Measurements from ENCODE around the gene RAPGEF6. TPM values are rescaled to one million over a fixed set of nuclear protein-coding genes. Genes with fewer than 3 reads are reported as not detected.
"Not testable (repeated sequence)": the region's sequence is repeated elsewhere in the genome, so short reads cannot be mapped to it uniquely, and the experiment has no call there.

The RAPGEF6 gene, protein sequence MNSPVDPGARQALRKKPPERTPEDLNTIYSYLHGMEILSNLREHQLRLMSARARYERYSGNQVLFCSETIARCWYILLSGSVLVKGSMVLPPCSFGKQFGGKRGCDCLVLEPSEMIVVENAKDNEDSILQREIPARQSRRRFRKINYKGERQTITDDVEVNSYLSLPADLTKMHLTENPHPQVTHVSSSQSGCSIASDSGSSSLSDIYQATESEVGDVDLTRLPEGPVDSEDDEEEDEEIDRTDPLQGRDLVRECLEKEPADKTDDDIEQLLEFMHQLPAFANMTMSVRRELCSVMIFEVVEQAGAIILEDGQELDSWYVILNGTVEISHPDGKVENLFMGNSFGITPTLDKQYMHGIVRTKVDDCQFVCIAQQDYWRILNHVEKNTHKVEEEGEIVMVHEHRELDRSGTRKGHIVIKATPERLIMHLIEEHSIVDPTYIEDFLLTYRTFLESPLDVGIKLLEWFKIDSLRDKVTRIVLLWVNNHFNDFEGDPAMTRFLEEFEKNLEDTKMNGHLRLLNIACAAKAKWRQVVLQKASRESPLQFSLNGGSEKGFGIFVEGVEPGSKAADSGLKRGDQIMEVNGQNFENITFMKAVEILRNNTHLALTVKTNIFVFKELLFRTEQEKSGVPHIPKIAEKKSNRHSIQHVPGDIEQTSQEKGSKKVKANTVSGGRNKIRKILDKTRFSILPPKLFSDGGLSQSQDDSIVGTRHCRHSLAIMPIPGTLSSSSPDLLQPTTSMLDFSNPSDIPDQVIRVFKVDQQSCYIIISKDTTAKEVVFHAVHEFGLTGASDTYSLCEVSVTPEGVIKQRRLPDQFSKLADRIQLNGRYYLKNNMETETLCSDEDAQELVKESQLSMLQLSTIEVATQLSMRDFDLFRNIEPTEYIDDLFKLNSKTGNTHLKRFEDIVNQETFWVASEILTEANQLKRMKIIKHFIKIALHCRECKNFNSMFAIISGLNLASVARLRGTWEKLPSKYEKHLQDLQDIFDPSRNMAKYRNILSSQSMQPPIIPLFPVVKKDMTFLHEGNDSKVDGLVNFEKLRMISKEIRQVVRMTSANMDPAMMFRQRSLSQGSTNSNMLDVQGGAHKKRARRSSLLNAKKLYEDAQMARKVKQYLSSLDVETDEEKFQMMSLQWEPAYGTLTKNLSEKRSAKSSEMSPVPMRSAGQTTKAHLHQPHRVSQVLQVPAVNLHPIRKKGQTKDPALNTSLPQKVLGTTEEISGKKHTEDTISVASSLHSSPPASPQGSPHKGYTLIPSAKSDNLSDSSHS (N-terminal part only)
- total RNA-seq, result 15.9 TPM

DNA sequence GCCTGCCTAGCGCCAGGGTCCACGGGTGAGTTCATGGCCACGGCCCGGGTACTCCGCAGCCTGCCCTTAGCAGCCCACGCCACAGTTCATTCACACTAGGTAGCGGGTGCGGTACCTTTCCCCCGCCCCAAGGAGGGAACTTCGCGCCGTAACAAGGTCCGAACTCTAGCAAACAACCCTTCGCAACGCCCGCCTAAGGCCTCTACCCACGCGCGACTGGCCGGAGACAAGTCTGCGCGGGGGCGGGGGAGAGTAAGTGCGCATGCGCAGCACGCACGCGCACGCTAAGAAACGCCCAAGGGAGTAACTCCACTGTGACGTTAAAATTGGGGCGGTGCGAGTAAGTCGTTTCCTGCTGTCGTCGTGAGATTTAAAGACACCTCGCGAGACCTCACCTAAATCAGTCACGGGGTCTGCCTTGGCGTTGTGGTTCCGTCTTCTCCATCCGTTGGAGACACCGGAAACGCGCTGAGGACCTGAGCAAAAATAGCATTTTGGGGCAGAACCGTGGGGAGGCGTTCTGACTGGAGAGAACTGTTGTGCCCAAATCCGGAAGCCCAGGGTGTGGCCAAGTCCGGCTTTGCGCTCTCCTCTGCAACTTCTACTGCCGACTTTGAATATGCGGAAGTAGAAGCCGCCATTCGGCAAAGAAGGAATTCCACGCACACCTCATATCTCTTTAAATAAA lies at the start of gene RAPGEF6:
Gene RAPGEF6 (minus strand): TSS at position 234 of the 688 bp plus-strand sequence. CDS start 199 bp downstream, at position 35.
- peak; percentile 96 to 100 (median 100) for DNase-seq (ENCODE audit: low read depth in 2 of 3, low spot score in 2 of 3)

DNA sequence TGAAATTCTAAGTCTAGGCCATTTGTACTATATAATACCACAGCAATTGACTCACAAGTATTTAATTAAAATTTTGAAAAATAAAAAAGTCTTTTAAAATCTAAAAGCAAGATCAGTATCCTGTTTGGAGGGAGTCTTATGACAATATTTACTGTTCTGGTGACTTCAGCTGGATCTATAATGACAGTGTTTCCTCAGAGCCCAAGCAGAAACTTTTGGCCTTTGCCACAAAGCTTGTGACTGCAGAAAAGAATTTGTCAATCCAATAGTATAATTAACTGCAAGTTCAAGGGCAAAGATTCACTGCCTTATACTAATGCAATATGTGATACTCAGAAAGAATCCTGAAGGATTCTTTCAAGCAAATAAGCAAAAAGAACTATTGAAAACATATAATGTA lies 49.6 kb upstream of the RAPGEF6 start:
- DNase-seq (ENCODE audit: low read depth in 2 of 3, low spot score in 2 of 3), result no peak

DNA sequence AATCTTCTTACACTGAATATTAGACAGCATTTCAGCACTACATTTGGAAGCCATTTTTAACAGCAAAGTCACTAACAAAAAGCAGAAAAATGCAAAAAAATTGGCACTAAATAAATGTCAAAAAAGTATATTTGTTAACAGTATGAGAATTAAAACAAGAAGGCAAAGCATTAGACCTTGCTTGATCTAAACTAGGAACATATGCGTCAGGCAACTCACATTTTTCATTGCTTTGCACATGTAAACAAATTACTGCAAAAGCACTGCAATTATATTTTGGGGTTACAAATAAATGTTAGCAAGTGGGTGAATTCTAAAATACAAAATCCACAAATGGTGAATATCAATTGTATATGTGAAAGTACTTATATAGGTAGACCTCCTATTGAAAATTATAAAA lies 49.0 kb upstream of the RAPGEF6 start:
- DNase-seq (ENCODE audit: low read depth in 2 of 3, low spot score in 2 of 3), result no peak

DNA sequence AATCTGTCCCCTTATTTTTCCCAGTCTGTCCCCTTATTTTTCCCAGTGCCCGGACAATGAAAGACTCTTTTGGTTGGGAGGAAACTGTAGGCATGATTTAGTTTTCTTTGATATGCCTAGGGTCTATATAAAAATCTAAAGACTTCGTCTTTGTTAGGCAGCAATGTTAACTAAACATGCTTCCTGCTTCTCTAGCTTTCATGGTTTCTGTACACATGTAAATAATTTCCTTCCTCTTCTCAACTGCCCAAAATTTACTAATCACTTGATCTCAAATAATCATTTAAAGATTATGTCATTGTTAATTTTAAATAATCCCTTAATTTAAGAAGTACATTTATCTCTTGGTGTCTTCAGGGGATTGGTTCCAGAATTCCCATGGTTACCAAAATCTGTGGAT lies 47.8 kb upstream of the RAPGEF6 start:
- DNase-seq (ENCODE audit: low read depth in 2 of 3, low spot score in 2 of 3), result peak in 1 of 3 donors; percentile 17

DNA sequence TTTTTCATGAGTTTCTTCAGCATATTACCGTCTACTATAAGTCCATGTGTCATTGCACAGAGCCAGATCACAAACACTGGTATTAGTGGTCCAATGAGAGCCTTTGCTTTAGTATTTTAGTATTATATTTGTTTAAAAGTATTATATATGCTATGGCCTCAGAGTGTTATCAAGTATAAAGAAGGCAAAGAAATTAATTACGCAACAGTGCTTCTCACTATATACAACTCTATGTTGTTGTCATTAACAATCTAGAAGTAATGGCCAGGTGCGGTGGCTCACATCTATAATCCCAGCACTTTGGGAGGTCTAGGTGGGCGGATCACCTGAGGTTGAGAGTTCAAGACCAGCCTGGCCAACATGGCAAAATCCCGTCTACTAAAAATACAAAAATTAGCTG lies 47.1 kb upstream of the RAPGEF6 start:
- DNase-seq (ENCODE audit: low read depth in 2 of 3, low spot score in 2 of 3), result no peak

DNA sequence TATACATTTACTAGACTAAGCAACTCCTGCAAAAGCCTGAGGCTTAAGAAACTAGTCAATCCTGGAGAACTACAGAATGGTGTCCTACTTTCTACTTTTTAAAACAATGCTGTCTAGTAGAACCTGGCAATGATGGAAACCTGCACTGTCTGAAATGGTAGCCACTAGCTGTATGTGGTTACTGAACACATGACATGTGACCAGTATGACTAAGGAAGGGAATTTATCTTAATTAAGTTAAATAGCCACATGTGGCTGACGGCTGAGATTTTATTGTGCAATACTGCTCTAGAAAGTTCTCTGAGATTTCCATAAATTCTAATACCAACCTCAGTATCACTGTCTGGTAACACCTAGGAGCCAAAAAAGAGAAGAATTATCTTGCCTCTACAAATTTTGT lies 44.9 kb upstream of the RAPGEF6 start:
- no peak for DNase-seq (ENCODE audit: low read depth in 2 of 3, low spot score in 2 of 3)

DNA sequence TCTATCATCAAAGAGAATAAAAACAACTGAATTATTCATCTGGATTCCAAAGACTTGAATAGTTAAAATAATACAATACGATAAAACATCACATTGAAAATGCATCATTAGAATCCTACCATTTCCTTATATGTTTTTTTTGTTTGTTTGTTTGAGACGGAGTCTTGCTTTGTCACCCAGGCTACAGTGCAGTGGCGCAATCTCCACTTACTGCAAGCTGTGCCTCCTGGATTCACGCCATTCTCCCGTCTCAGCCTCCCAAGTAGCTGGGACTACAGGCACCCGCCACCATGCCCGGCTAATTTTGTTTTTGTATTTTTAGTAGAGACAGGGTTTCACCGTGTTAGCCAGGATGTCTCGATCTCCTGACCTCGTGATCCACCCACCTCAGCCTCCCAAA lies 43.2 kb upstream of the RAPGEF6 start:
- not testable (repeated sequence) for DNase-seq (ENCODE audit: low read depth in 2 of 3, low spot score in 2 of 3)

DNA sequence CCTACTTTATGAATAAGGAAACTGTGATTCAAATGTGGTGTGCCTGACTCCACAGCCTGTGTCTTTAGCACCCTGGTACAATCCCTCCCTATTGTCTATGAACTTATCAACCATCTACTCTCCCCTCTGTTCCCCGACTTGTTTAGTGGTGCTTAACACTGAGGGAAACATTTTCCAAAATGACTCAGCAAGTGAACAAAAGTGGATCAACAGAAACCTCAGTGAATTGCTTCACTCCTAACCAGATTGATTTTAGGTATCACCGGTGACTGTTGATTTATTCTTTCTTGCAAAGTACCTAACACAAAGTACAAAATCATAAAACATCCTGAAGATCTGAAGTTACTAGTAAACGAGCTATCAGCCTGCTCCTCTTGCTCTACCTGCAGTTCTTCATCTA lies 42.1 kb upstream of the RAPGEF6 start:
- no peak for DNase-seq (ENCODE audit: low read depth in 2 of 3, low spot score in 2 of 3)

DNA sequence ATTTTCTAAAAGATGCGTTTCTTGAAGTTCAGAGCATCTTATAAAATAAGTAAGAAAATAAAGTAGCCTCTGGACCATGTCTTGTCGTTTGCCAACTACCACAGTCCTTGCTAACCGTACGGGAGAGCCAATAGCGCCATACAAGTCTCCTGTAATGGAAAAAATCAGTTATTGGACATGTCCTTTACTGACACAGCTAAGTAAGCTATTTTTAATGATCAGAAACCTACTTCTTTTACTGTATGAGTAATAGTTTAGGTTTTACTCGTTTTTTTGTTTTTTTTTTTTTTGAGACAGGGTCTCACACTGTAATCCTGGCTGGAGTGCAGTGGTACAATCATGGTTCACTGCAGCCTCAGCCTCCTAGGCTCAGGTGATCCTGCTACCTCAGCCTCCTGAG lies 37.7 kb upstream of the RAPGEF6 start:
- DNase-seq (ENCODE audit: low read depth in 2 of 3, low spot score in 2 of 3), result no peak

DNA sequence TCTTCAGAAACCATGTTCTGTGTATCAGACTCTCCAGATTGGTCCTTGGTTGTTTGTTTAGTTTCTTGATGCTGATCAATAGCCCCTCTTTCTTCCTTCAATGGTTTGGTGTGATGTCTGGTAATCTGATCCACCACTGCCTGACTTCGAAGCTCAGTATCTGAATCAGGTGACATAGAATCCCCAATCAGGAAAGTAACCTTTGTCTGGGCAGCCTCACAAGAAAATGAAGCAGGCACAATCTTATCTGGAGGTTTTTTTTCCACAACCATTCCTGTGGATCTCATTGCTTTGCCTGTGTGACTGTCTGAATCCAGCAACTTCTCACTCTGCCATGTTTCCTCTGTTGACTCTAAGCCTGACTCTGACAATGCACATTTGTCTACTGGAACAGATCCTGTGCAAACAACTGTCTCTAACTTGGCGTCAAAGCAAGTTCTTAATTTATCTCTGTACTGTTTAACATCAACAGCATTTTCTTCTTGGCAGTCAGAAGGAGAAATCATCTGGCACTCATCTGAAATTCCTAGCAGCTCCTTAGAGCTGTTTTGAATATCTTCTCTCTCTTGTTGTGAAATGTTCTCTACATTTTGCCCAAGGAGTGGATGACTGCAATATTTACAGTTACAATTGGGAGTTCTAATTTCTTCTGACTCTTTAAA lies 37.1 kb upstream of the RAPGEF6 start:
- DNase-seq (ENCODE audit: low read depth in 2 of 3, low spot score in 2 of 3), result no peak

DNA sequence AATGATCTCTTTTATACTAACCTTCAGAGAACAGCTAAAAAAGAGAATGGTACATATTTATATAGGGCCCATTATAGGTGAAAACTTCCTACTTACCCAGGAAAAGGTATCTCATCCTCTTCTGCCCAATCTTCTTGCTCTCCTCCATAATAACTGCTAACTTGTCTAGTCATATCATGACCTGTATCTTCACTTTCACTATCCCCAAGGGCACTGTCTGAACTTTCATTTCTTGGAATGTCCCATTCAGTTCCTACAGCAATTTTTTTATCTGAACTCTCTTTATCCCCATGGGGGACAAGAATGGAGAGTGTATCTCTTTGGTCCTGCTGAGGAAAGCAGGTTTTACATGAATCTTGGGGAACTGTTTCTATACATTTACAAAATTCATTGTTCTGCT lies 36.4 kb upstream of the RAPGEF6 start:
- no peak for DNase-seq (ENCODE audit: low read depth in 2 of 3, low spot score in 2 of 3)

DNA sequence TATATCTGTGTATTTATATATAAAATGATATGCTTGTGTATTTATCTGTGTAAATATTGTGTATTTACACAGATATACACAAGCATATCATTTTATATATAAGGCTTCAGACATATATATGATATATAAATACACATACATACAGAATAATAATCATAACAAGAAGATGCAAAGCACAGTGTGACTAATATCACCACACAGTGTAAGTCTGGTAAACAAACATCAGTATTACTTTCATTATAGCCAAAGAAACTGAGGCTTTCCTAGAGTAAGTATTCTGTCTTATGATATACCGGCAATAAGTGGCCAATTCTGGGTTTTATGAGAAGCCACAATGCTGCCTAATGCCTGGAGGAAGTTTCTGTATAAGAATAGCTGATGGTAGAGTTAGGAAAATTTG lies 29.9 kb upstream of the RAPGEF6 start:
- no peak for DNase-seq (ENCODE audit: low read depth in 2 of 3, low spot score in 2 of 3)

DNA sequence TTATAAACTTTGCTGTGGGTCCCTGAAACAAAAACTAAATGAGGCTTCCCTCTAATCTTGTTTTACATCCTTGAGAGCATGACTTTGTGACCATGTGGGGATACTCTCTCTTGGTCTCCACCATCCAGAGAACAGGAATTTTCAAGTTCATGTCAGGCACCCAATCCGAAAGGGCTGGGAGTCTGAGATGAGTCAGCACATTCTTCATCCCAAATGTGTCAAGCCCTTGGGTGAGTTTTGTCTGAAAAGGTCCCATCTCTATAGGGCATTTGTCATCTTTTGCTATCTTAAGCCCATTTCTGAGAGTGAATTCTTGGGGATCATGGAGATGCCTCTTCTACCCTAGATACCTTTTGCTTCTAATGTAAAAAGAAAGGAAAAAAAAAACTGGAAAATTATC lies 26.9 kb upstream of the RAPGEF6 start:
- DNase-seq (ENCODE audit: low read depth in 2 of 3, low spot score in 2 of 3), result no peak

DNA sequence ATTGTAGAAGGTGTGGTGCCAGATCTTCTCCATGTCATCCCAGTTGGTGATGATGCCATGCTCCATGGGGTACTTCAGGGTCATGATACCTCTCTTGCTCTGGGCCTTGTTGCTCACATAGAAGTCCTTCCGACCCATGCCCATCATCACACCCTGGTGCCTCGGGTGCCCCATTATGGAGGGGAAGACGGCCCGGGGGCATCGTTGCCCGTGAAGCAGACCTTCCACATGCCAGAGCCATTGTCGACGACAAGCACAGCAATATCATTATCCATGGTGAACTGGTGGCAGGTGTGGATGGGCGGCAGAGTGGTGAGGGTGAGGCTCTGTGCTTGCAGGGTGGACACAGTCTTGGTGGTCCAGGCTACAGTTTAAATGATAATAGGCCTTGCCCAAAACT lies 24.8 kb upstream of the RAPGEF6 start:
- DNase-seq (ENCODE audit: low read depth in 2 of 3, low spot score in 2 of 3), result no peak

DNA sequence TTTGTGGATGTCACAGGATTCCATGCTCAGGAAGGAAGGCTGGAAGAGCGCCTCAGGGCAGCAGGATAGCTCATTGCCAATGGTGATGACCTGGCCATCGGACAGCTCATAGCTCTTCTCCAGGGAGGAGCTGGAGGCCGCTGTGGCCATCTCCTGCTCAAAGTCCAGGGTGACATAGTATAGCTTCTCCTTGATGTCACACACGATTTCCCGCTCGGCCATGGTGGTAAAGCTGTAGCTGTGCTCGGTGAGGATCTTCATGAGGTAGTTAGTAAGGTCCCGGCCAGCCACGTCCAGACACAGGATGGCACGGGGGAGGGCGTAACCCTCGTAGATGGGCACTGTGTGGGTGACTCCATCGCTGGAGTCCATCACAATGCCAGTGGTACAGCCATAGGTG lies 24.3 kb upstream of the RAPGEF6 start:
- no peak for DNase-seq (ENCODE audit: low read depth in 2 of 3, low spot score in 2 of 3)

DNA sequence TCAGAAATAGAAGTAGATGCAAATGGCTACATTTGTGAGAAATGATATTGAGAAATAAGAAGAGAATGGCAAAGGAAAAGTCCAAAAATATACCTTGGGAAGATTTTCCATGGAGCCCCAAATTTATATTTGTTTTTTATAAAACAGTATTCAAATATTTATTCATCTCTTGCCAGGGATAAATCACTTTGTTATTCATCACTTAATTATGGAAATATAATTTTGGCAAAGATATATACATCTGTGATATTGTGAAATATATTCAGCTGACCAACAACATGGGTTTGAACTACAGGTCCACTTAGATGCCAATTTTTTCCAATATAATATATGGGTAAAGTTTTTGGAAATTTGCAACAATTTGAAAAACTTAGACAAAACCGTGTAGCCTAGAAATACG lies 19.7 kb upstream of the RAPGEF6 start:
- DNase-seq (ENCODE audit: low read depth in 2 of 3, low spot score in 2 of 3), result no peak

DNA sequence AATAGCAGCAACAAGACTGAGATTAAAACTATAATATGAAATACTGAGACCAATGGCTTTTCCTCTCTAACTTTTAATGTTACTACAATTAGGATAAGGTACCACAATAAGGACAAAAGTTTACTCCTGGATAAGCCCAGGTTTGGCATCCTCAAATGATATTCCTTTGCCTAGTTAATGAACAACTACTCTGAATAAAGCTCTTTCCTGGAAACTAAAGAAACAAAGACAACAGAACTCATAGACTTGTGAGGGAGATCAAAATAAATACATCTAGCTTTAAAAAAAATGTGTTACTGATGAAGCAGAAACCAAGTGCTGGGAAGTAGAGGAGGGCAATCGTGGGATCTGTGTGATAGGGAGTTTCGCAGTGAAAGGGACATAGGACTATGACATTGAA lies 19.3 kb upstream of the RAPGEF6 start:
- no peak for DNase-seq (ENCODE audit: low read depth in 2 of 3, low spot score in 2 of 3)

DNA sequence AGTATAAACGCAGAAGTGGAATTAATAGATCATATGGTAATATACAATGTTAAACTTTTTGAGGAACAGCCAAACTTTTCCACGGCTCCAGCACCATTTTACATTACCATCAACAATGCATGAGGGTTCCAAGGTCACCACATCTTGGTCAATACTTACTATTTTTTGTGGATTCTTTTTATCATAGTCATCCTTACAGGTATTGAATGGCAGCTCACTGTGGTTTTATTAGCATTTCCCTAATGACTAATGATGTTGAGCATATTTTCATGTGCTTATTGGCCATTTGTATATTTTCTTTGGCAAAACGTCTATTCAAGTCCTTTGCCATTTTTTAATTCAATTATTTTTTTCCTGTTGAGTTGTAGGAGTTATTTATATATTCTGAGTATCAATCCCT lies 14.1 kb upstream of the RAPGEF6 start:
- DNase-seq (ENCODE audit: low read depth in 2 of 3, low spot score in 2 of 3), result no peak

DNA sequence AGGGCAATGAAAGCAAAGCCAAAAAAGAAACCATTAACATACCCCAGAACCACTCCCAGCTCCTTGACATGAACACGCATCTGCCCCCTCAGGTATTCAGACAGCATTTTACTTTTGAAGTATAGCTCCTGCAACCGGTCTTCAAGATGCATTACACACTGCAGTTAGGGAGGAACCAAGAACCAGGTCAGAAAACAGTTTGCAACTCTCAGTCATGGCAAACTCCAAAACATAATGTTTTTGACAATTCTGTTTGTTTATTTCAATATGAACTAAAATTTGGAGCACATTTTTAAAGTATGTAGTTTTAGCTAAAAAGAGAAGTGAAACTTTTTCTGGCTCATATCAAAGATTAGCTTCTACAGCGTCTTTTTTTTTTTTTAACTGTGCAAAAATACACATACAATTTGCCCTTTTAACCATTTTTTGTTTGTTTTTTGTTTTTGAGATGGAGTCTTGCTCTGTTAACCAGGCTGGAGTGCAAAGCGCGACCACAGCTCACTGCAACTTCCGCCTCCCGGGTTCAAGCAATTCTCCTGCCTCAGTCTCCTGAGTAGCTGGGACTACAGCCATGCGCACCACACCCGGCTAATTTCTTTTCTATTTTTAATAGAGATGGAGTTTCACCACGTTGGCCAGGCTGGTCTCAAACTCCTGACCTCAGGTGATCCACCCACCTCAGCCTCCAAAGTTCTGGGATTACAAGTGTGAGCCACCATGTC lies 12.2 kb upstream of the RAPGEF6 start:
- DNase-seq (ENCODE audit: low read depth in 2 of 3, low spot score in 2 of 3), result no peak
